Endodermal cell (in vitro differentiated cells): ENCODE measurements around the gene TTLL10. TPM values are rescaled to one million over a fixed set of nuclear protein-coding genes. Genes with fewer than 3 reads are reported as not detected.
A peak's percentile ranks its signal among the peaks of the same experiment; 100 is the strongest.

ENCODE experiments used
- DNase-seq: peaks from one replicate; pipeline ENCODE4 v3.0.0-alpha.2; 2017
- H3K27ac ChIP-seq: 2 replicates; pipeline ENCODE4 v1.5.1; 2013; ENCODE audit warnings: mild to moderate bottlenecking, low read depth, low read length, moderate library complexity
- H3K27me3 ChIP-seq: 2 replicates; pipeline ENCODE4 v1.6.1; 2013; ENCODE audit warnings: mild to moderate bottlenecking, low read length, moderate library complexity; ENCODE audit not compliant: insufficient read depth, control insufficient read depth, poor library complexity, severe bottlenecking
- H3K36me3 ChIP-seq: 2 replicates; pipeline ENCODE4 v1.7.0; 2013; ENCODE audit warnings: mild to moderate bottlenecking, low read length, moderate library complexity; ENCODE audit not compliant: control insufficient read depth, insufficient read depth
- H3K4me1 ChIP-seq: one replicate; pipeline ENCODE4 v1.7.0; 2013; ENCODE audit warnings: low read length; ENCODE audit not compliant: control insufficient read depth, insufficient read depth
- H3K4me3 ChIP-seq: 2 replicates; pipeline ENCODE4 v1.5.1; 2013; ENCODE audit warnings: mild to moderate bottlenecking, low read length, moderate library complexity
- H3K9ac ChIP-seq: 2 replicates; pipeline ENCODE4 v1.6.1; 2013; ENCODE audit warnings: mild to moderate bottlenecking, low read length, moderate library complexity; ENCODE audit not compliant: poor library complexity, severe bottlenecking; ENCODE audit errors: extremely low read depth
- H3K9me3 ChIP-seq: 2 replicates; pipeline ENCODE4 v1.6.1; 2013; ENCODE audit warnings: mild to moderate bottlenecking, low read length, moderate library complexity; ENCODE audit not compliant: control insufficient read depth
- H3K27ac Mint-ChIP-seq: 2 replicates; pipeline ENCODE4 v1.8.0; 2020; ENCODE audit warnings: mixed read lengths
- H3K27me3 Mint-ChIP-seq: 2 replicates; pipeline ENCODE4 v1.8.0; 2021; ENCODE audit warnings: mild to moderate bottlenecking, mixed read lengths; ENCODE audit not compliant: insufficient read depth
- H3K36me3 Mint-ChIP-seq: 2 replicates; pipeline ENCODE4 v1.8.0; 2020; ENCODE audit warnings: low read depth, mixed read lengths
- H3K4me1 Mint-ChIP-seq: 2 replicates; pipeline ENCODE4 v1.8.0; 2020; ENCODE audit warnings: mixed read lengths
- H3K4me3 Mint-ChIP-seq: 2 replicates; pipeline ENCODE4 v1.8.0; 2020; ENCODE audit warnings: mild to moderate bottlenecking, moderate library complexity, mixed read lengths
- H3K9me3 Mint-ChIP-seq: 2 replicates; pipeline ENCODE4 v1.8.0; 2020; ENCODE audit warnings: mild to moderate bottlenecking, mixed read lengths
- WGBS, 2 experiments: methylation state at CpG; one replicate each; pipeline versions ENCODE4 v1.1.5 to v1.1.7; 2013; ENCODE audit warnings: missing lambda C conversion rate in 2 of 2, mixed read lengths in 1 of 2; ENCODE audit not compliant: insufficient coverage in 1 of 2, insufficient read length in 1 of 2; 5-methylcytosine and 5-hydroxymethylcytosine counted together
- total RNA-seq, 2 donors: library from RNA; stranded (reverse); fragmentation: NEBNext Ultra II Directional in 1 of 2; extraction: Animal tissue kit (Norgen Biotek cat#: 25700) in 1 of 2; gene quantifications; 2 replicates in 1 of 2; 3 replicates in 1 of 2; pipeline ENCODE4 v1.2.1, GENCODE V29; 2021
- TF ChIP-seq, protein P1 (sequence below): fragments of 200-600 bp; sonication (generic); conservative IDR thresholded peaks from 2 replicates; pipeline ENCODE4 v1.5.0; 2021; ENCODE audit warnings: antibody characterized with exemption, mild to moderate bottlenecking

TTLL10 gene
- total RNA-seq, 2 donors from 2014 or later: 0.93 to 1.2 TPM

DNA sequence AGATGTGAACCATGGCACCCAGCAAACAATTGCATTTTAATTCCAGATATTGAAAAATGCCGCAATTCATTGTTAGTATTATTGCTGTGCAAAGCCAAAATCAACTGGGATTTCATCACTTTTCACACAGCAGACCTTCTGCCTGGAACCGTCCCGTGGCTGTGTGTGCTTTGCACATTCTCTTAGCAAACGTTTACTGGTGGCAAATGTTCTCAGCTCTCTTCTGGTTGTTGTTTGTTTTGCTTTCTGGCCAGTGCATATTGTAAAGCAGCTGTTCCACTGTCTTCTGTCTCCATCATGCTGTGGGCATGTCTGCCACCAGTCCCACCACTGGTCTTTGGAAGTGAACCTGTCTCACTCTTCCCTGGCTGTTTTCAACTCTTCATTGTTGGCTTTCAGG lies 19.8 kb upstream of the TTLL10 start:
- no peaks in the 10 kb centered on the region for H3K36me3 ChIP-seq
- H3K4me3 Mint-ChIP-seq: no peak overlapping the region
- no peak overlapping the region for H3K27ac ChIP-seq
- H3K27me3 Mint-ChIP-seq: peaks cover 21% of the 10 kb centered on the region
- peaks cover 4% of the 10 kb centered on the region for H3K4me1 ChIP-seq
- peaks cover 13% of the 10 kb centered on the region for H3K9me3 ChIP-seq
- no peak overlapping the region for H3K9ac ChIP-seq
- TF ChIP-seq, protein P1, sequence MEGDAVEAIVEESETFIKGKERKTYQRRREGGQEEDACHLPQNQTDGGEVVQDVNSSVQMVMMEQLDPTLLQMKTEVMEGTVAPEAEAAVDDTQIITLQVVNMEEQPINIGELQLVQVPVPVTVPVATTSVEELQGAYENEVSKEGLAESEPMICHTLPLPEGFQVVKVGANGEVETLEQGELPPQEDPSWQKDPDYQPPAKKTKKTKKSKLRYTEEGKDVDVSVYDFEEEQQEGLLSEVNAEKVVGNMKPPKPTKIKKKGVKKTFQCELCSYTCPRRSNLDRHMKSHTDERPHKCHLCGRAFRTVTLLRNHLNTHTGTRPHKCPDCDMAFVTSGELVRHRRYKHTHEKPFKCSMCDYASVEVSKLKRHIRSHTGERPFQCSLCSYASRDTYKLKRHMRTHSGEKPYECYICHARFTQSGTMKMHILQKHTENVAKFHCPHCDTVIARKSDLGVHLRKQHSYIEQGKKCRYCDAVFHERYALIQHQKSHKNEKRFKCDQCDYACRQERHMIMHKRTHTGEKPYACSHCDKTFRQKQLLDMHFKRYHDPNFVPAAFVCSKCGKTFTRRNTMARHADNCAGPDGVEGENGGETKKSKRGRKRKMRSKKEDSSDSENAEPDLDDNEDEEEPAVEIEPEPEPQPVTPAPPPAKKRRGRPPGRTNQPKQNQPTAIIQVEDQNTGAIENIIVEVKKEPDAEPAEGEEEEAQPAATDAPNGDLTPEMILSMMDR: no peak
- H3K4me3 ChIP-seq: no peak overlapping the region
- no peak overlapping the region for H3K27ac Mint-ChIP-seq
- DNase-seq: no peak
- no peaks in the 10 kb centered on the region for H3K4me1 Mint-ChIP-seq
- 85 to 90% methylated on average over 4 of the region's 4 CpGs for WGBS, 2 experiments
- H3K9me3 Mint-ChIP-seq: peaks cover 23% of the 10 kb centered on the region
- H3K36me3 Mint-ChIP-seq: no peaks in the 10 kb centered on the region
- H3K27me3 ChIP-seq: no peaks in the 10 kb centered on the region

DNA sequence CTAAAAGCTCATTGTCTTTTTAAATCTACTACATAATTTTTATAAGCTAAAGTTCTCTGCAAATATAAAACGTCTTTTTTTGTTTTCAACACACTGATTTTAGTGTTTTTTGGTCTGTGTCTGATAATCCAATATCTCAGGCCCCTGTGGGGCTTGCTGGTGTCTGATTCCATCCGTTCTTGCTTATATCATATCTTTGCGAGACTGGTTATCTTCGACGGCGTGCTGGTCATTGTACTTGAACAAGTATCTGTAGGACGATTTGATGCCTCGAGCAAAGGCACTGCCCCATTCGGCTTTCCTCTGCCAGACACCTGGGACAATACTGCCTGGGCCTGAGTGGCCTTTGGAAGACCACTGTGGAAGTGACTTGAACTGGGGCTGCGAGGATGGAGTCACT lies 18.4 kb upstream of the TTLL10 start:
- H3K9ac ChIP-seq: no peak overlapping the region
- 86 to 90% methylated on average over 10 of the region's 10 CpGs for WGBS, 2 experiments
- H3K9me3 ChIP-seq: peaks cover 13% of the 10 kb centered on the region
- DNase-seq: no peak
- no peaks in the 10 kb centered on the region for H3K36me3 Mint-ChIP-seq
- no peaks in the 10 kb centered on the region for H3K27me3 ChIP-seq
- no peak overlapping the region for H3K27ac Mint-ChIP-seq
- peaks cover 4% of the 10 kb centered on the region for H3K4me1 ChIP-seq
- no peaks in the 10 kb centered on the region for H3K36me3 ChIP-seq
- no peaks in the 10 kb centered on the region for H3K4me1 Mint-ChIP-seq
- no peak overlapping the region for H3K4me3 Mint-ChIP-seq
- H3K27me3 Mint-ChIP-seq: peaks cover 21% of the 10 kb centered on the region
- no peak overlapping the region for H3K4me3 ChIP-seq
- H3K27ac ChIP-seq: no peak overlapping the region
- TF ChIP-seq, protein P1: no peak
- peaks cover 23% of the 10 kb centered on the region for H3K9me3 Mint-ChIP-seq

DNA sequence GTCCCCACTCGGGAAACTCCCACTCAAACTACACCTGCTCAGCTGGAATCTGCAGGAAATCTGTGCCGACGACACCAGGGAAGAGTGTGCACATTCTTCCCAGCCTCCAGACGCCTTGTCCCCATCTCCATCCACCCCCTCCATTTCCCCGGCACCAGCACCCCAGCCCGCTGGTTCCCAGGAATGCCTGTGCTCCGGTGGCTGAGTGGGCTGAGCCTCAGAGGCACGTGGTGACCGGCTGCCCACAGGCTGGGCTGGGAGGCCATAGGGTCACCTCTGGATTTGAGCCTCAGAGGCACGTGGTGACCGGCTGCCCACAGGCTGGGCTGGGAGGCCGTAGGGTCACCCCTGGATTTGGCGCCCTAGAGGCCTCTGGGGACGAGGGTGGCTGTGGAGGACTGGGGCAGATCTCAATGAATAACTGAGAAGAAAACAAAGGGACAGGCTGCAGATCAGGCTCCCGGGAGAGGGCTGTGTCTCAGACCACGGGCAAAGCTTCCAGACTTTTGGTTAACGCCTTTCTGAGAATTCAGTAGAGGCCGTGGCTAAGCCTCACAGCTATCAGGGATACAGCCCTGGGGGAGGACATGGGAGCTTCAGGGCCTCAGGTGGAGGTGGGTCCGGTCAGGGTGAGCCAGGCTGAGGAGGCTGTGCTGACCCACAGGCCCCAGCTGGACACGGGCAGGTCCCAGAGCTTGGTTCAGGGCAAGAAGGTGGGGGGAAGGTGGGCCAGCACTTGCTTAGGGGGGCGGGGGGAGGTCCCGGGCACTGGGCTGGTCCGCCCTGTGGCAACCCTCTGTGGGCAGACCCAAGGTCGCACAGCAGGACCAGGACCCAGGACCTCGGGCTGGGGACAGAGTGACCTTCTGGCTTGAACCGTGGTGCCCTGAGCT lies 17.3 kb upstream of the TTLL10 start:
- H3K4me3 Mint-ChIP-seq: peak overlapping the region; percentile 49
- H3K36me3 Mint-ChIP-seq: no peaks in the 10 kb centered on the region
- no peak overlapping the region for H3K9ac ChIP-seq
- TF ChIP-seq, protein P1: no peak
- H3K9me3 Mint-ChIP-seq: peaks cover 23% of the 10 kb centered on the region
- WGBS, 2 experiments: 92 to 95% methylated on average over 16 to 26 of the region's 26 CpGs
- H3K4me3 ChIP-seq: no peak overlapping the region
- H3K4me1 Mint-ChIP-seq: no peaks in the 10 kb centered on the region
- H3K4me1 ChIP-seq: peaks cover 4% of the 10 kb centered on the region
- H3K27ac ChIP-seq: no peak overlapping the region
- peaks cover 13% of the 10 kb centered on the region for H3K9me3 ChIP-seq
- H3K27ac Mint-ChIP-seq: no peak overlapping the region
- peaks cover 21% of the 10 kb centered on the region for H3K27me3 Mint-ChIP-seq
- H3K27me3 ChIP-seq: no peaks in the 10 kb centered on the region
- DNase-seq: no peak
- no peaks in the 10 kb centered on the region for H3K36me3 ChIP-seq
